ENCODE measurements around the gene TMEM259. TPM values are rescaled to one million over a fixed set of nuclear protein-coding genes. Genes with fewer than 3 reads are reported as not detected.

The TMEM259 gene
- total and polyA plus RNA-seq, 9 of the 15 experiments (the other 6 are each of a cell fraction or from before 2014, with no cell fraction given) = 0.52 to 231 (median 63.6) TPM

- TF ChIP-seq ZNF76 (CRISPR knock-in tag; IDR thresholded peaks at IDR 0.05; ENCODE audit: borderline replicate concordance) (no peak), SP1 (CRISPR knock-in tag; IDR thresholded peaks at IDR 0.05) (peak; percentile 89), ZBTB8A (IDR thresholded peaks at IDR 0.05; ENCODE audit: partially characterized antibody) (no peak), NKRF (IDR thresholded peaks at IDR 0.05; ENCODE audit: borderline replicate concordance) (0 out of 2 replicates have a peak, but pooled peaks have one; percentile 44), BDP1 (IDR thresholded peaks at IDR 0.05; ENCODE audit: insufficient read depth, insufficient read length) (no peak), HES1 (IDR thresholded peaks at IDR 0.05; ENCODE audit: low read depth) (no peak), CC2D1A (IDR thresholded peaks at IDR 0.05) (no peak), AFF4 (CRISPR knock-in tag; IDR thresholded peaks at IDR 0.05) (no peak), TEAD4 (IDR thresholded peaks at IDR 0.05; ENCODE audit: low read length) (no peak), TEAD4 (CRISPR knock-in tag; IDR thresholded peaks at IDR 0.05; ENCODE audit: borderline replicate concordance) (no peak), CBX5 (IDR thresholded peaks at IDR 0.05; ENCODE audit: borderline replicate concordance, low read depth) (no peak), RBM39 (optimal IDR thresholded peaks at IDR 0.05; ENCODE audit: low read depth, low read length) (no peak), FOXJ2 (tag; IDR thresholded peaks at IDR 0.05) (no peak), FOXK1 (CRISPR knock-in tag; IDR thresholded peaks at IDR 0.05; ENCODE audit: borderline replicate concordance) (0 out of 2 replicates have a peak, but pooled peaks have one; percentile 9), GTF2A2 (tag; IDR thresholded peaks at IDR 0.05) (no peak), HDAC6 (IDR thresholded peaks at IDR 0.05; ENCODE audit: low read depth, low read length) (no peak), CBFB (CRISPR knock-in tag; IDR thresholded peaks at IDR 0.05) (no peak; the same call in 1 of the 2 replicates), FOXO4 (CRISPR knock-in tag; IDR thresholded peaks at IDR 0.05) (no peak), GTF2E2 (tag; IDR thresholded peaks at IDR 0.05) (no peak), DPF2 (IDR thresholded peaks at IDR 0.05) (no peak), E2F3 (CRISPR knock-in tag; IDR thresholded peaks at IDR 0.05) (no peak; the same call in 1 of the 2 replicates), SNRNP70 (optimal IDR thresholded peaks at IDR 0.05; ENCODE audit: low read depth, low read length) (no peak)
Observed at GRCh38 chr19:1039646-1040475, 18.9 kb upstream of the TMEM259 start, which contains the start of gene ABCA7 (continued).
